Measurements from ENCODE around the gene PALMD.

DNA sequence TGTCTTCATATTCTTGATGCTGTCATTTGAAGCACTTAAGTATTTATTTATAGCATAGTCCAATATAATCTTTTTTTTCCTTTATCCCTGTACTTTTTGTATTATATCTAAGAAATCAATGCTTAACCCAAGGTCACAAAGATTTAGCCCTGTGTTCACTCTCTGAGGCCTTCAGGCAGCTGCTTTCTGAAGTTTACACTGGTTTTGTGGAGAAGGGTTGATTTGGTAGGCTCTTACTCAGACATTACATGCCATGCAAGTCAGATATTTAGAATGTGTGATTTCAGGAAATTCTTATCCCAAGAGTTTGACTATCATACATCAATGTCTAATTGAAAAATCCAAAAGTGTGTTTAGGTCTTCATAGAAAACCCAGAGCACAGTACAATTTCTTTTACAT is 56.3 kb downstream of the PALMD start:
- TF ChIP-seq, protein P1, sequence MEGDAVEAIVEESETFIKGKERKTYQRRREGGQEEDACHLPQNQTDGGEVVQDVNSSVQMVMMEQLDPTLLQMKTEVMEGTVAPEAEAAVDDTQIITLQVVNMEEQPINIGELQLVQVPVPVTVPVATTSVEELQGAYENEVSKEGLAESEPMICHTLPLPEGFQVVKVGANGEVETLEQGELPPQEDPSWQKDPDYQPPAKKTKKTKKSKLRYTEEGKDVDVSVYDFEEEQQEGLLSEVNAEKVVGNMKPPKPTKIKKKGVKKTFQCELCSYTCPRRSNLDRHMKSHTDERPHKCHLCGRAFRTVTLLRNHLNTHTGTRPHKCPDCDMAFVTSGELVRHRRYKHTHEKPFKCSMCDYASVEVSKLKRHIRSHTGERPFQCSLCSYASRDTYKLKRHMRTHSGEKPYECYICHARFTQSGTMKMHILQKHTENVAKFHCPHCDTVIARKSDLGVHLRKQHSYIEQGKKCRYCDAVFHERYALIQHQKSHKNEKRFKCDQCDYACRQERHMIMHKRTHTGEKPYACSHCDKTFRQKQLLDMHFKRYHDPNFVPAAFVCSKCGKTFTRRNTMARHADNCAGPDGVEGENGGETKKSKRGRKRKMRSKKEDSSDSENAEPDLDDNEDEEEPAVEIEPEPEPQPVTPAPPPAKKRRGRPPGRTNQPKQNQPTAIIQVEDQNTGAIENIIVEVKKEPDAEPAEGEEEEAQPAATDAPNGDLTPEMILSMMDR (IDR thresholded peaks at IDR 0.05), result no peak
- no peak for TF ChIP-seq EP300 (IDR thresholded peaks at IDR 0.05)
- TF ChIP-seq POLR2A (IDR thresholded peaks at IDR 0.05), result no peak
